ENCODE results near the gene SPESP1.

DNA sequence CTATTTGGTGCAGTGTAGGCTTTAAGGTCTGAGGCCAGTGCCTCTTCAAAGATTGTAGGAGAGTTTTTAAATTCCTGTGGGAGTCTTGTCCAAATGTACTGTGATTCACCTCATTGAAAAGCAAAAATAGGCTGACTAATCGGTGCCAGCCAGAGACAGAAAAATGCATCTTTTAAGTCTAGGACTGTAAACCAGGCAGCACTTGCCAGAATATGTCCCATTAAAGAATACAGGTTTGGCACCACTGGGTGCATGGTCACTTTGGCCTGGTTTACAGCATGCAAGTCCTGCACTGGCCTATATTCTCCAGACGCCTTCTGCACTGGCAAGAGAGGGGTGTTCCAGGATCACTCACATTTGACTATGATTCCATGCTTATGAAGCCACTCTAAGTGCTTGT lies 63.8 kb downstream of the SPESP1 start:
- TF ChIP-seq, protein P1, sequence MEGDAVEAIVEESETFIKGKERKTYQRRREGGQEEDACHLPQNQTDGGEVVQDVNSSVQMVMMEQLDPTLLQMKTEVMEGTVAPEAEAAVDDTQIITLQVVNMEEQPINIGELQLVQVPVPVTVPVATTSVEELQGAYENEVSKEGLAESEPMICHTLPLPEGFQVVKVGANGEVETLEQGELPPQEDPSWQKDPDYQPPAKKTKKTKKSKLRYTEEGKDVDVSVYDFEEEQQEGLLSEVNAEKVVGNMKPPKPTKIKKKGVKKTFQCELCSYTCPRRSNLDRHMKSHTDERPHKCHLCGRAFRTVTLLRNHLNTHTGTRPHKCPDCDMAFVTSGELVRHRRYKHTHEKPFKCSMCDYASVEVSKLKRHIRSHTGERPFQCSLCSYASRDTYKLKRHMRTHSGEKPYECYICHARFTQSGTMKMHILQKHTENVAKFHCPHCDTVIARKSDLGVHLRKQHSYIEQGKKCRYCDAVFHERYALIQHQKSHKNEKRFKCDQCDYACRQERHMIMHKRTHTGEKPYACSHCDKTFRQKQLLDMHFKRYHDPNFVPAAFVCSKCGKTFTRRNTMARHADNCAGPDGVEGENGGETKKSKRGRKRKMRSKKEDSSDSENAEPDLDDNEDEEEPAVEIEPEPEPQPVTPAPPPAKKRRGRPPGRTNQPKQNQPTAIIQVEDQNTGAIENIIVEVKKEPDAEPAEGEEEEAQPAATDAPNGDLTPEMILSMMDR (IDR thresholded peaks at IDR 0.05), result no peak
- no peak for TF ChIP-seq POLR2A (IDR thresholded peaks at IDR 0.05)
